MM.1S (cell line): ENCODE results near the gene SPOCK2.

Experiments used
- DNase-seq: peaks from one replicate; pipeline ENCODE4 v3.0.0-alpha.2; 2015
- H2AFZ ChIP-seq: fragments of 300-600 bp; sonication (generic); 2 replicates; pipeline ENCODE4 v1.6.0; 2016; ENCODE audit warnings: antibody characterized with exemption, low read length
- H3F3A ChIP-seq: fragments of 300-600 bp; sonication (generic); 2 replicates; pipeline ENCODE4 v1.6.1; 2016; ENCODE audit warnings: mild to moderate bottlenecking, antibody characterized with exemption, low read length, moderate library complexity, mixed read lengths; ENCODE audit not compliant: insufficient read depth
- H3K27ac ChIP-seq: fragments of 300-600 bp; sonication (generic); 2 replicates; pipeline ENCODE4 v1.5.1; 2016; ENCODE audit warnings: mild to moderate bottlenecking, low read length
- H3K27me3 ChIP-seq: fragments of 300-600 bp; sonication (generic); replicated peaks from 2 replicates; pipeline ENCODE4 v1.6.0; 2016; ENCODE audit warnings: low read length; ENCODE audit not compliant: insufficient read depth
- H3K36me3 ChIP-seq: fragments of 300-600 bp; sonication (generic); replicated peaks from 2 replicates; pipeline ENCODE4 v1.6.1; 2016; ENCODE audit warnings: mild to moderate bottlenecking, low read length, mixed read lengths; ENCODE audit not compliant: insufficient read depth
- H3K4me1 ChIP-seq: fragments of 300-600 bp; sonication (generic); 2 replicates; pipeline ENCODE4 v1.6.1; 2016; ENCODE audit warnings: low read length, mixed read lengths
- H3K4me2 ChIP-seq: fragments of 300-600 bp; sonication (generic); 2 replicates; pipeline ENCODE4 v1.6.0; 2016; ENCODE audit warnings: low read depth, low read length
- H3K4me3 ChIP-seq: fragments of 300-600 bp; sonication (generic); 2 replicates; pipeline ENCODE4 v1.5.1; 2016; ENCODE audit warnings: low read length, mixed read lengths
- H3K79me2 ChIP-seq: fragments of 300-600 bp; sonication (generic); 2 replicates; pipeline ENCODE4 v1.6.1; 2016; ENCODE audit warnings: mixed run types, low read length, mixed read lengths
- H3K9ac ChIP-seq: fragments of 300-600 bp; sonication (generic); 2 replicates; pipeline ENCODE4 v1.6.1; 2016; ENCODE audit warnings: low read length, mixed read lengths
- H3K9me2 ChIP-seq: fragments of 300-600 bp; sonication (generic); replicated peaks from 2 replicates; pipeline ENCODE4 v1.6.1; 2016; ENCODE audit warnings: mild to moderate bottlenecking, low read length, mixed read lengths; ENCODE audit not compliant: insufficient read depth
- H3K9me3 ChIP-seq: fragments of 300-600 bp; sonication (generic); replicated peaks from 2 replicates; pipeline ENCODE4 v1.6.1; 2016; ENCODE audit warnings: mild to moderate bottlenecking, low read length, mixed read lengths; ENCODE audit not compliant: insufficient read depth
- H4K20me1 ChIP-seq: fragments of 300-600 bp; sonication (generic); 2 replicates; pipeline ENCODE4 v1.6.1; 2016; ENCODE audit warnings: mild to moderate bottlenecking, low read length, moderate library complexity, mixed read lengths; ENCODE audit not compliant: insufficient read depth
- CTCF ChIP-seq: fragments of 300-600 bp; sonication (generic); IDR thresholded peaks from 2 replicates; pipeline ENCODE4 v1.5.1; 2016; ENCODE audit warnings: antibody characterized with exemption, low read length, mixed read lengths
- EZH2 ChIP-seq: fragments of 300-600 bp; sonication (generic); optimal IDR thresholded peaks from 2 replicates; pipeline ENCODE3; 2017; ENCODE audit warnings: low read depth, mild to moderate bottlenecking, antibody characterized with exemption, low read length, mixed read lengths
- EZH2phosphoT487 ChIP-seq: fragments of 300-600 bp; sonication (generic); IDR thresholded peaks from 2 replicates; pipeline ENCODE4 v1.6.1; 2018; ENCODE audit warnings: antibody characterized with exemption, low read length

Gene SPOCK2

DNA sequence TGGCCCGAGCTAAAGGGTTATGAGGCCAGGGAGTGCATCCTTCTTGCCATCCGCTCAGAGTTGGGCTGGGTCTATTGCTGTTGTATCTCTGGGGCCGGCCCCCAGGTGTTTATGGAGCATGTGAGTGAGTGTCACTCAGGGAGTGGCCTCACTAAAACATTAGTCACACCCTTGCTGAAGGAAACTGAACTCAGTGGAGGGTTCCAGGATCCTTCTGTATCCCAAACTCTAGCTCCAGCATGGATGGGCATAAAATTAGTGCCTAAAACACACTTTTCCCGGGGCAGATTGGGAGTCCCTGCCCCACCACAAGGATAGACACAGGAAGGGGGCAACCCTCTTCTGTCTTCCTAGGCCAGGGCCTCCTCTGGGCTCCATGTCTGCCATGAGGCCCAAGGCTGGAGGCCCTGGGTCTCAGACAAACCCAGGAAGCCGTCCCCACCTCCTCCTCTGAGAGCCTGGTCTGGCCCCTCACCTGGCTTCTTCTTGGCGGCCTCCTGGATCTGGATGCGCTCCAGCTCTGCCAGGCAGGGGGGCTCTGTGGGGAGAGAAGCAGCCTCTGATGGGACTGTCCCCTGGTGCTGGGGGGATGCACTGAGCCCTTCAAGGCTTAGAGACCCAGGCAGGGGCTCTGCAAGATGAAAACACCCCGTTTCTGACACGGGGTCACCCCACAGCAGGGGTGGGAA, 24.5 kb downstream of the SPOCK2 start:
- H3K79me2 ChIP-seq, result no peaks in the 10 kb centered on the region
- H3K27me3 ChIP-seq, result no peaks in the 10 kb centered on the region
- H3K4me2 ChIP-seq, result no peak overlapping the region
- no peak for TF ChIP-seq CTCF
- TF ChIP-seq EZH2, result no peak
- TF ChIP-seq EZH2phosphoT487, result no peak
- no peak overlapping the region for H3K4me3 ChIP-seq
- H3K27ac ChIP-seq, result no peak overlapping the region
- H2AFZ ChIP-seq, result no peak overlapping the region
- H3F3A ChIP-seq, result no peaks in the 10 kb centered on the region
- no peaks in the 10 kb centered on the region for H3K9me3 ChIP-seq
- no peak overlapping the region for H3K9ac ChIP-seq
- H3K36me3 ChIP-seq, result no peaks in the 10 kb centered on the region
- no peak for DNase-seq
- no peaks in the 10 kb centered on the region for H4K20me1 ChIP-seq
- no peaks in the 10 kb centered on the region for H3K9me2 ChIP-seq
- H3K4me1 ChIP-seq, result no peaks in the 10 kb centered on the region

DNA sequence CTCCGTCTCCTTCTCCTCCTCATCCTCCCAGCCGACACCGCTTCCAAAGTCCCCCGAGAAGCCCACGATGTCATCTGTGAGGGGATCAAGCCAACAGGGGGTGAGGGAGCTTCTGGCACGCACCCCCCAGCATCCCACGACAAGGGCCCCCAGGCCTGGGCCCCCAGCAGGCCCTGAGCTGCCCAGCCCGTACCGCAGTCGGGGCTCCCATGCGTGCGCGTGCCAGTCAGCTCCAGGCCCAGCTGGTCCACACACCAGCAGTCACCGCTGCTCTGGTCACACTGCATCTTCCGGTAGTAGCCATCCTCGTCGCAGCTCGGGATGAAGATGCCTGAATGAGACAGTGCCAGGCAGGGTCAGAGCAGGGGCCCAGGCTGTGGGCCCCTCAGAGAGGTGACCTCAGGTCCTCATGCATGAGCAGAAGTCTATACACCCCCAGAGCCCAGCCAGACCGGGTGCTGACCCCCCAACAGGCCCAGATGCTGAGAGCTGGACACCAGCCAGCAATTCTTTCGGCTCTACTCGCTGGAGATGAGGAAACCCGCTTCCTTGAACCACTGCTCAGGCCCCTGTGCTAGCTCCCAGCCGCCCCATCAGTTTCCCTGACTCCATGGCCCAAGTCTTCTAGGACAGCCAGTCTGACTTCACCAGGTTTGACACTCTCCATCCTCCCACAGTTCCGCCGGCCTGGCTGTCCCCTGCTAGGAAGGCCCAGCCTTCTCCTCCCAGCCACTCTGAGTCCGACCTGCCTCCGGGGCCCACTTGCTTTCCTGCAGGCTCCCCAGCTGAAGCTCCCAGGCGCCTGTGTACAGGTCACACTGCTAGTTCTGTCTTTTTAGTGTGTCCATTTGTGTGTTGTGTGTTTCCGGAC, 25.3 kb downstream of the SPOCK2 start:
- Histone ChIP-seq H3F3A (no peaks in the 10 kb centered on the region), H3K79me2 (no peaks in the 10 kb centered on the region), H2AFZ (no peak overlapping the region), H3K4me1 (no peaks in the 10 kb centered on the region), H3K4me2 (no peak overlapping the region), H3K9me3 (no peaks in the 10 kb centered on the region), H3K4me3 (no peak overlapping the region), H4K20me1 (no peaks in the 10 kb centered on the region), H3K27ac (no peak overlapping the region), H3K27me3 (no peaks in the 10 kb centered on the region), H3K9ac (no peak overlapping the region), H3K9me2 (no peaks in the 10 kb centered on the region), H3K36me3 (no peaks in the 10 kb centered on the region)
- no peak for DNase-seq
- TF ChIP-seq EZH2phosphoT487, result no peak
- TF ChIP-seq CTCF, result no peak
- TF ChIP-seq EZH2, result no peak

GRCh38 chr10:72062382-72062781, 26.0 kb downstream of the SPOCK2 start:
- H3K27ac ChIP-seq, result no peak overlapping the region
- no peaks in the 10 kb centered on the region for H4K20me1 ChIP-seq
- no peak overlapping the region for H2AFZ ChIP-seq
- H3K9ac ChIP-seq, result no peak overlapping the region
- no peaks in the 10 kb centered on the region for H3K9me3 ChIP-seq
- H3K9me2 ChIP-seq, result no peaks in the 10 kb centered on the region
- no peaks in the 10 kb centered on the region for H3K27me3 ChIP-seq
- no peaks in the 10 kb centered on the region for H3K36me3 ChIP-seq
- no peak for TF ChIP-seq EZH2phosphoT487
- no peak for TF ChIP-seq EZH2
- no peak for TF ChIP-seq CTCF
- no peak for DNase-seq
- H3F3A ChIP-seq, result no peaks in the 10 kb centered on the region
- no peaks in the 10 kb centered on the region for H3K79me2 ChIP-seq
- no peak overlapping the region for H3K4me2 ChIP-seq
- no peak overlapping the region for H3K4me3 ChIP-seq
- H3K4me1 ChIP-seq, result no peaks in the 10 kb centered on the region
